Spleen (tissue), 7 donors: ENCODE measurements around the gene UNG.

Source experiments
- POLR2A ChIP-seq, 3 donors: fragments of 450-650 bp; IDR thresholded peaks; one replicate each; pipeline ENCODE4 v1.5.1; 2017; ENCODE audit warnings: antibody characterized with exemption in 3 of 3, mild to moderate bottlenecking in 1 of 3
- TF ChIP-seq, protein P1 (sequence below), 11 experiments: fragments of 200-600 bp in 7 of 11; fragments of 450-650 bp in 4 of 11; sonication (generic) in 4 of 11; IDR thresholded peaks in 8 of 11; conservative IDR thresholded peaks in 3 of 11; 1 replicate in 7 of 11; 2 replicates in 4 of 11; pipeline versions ENCODE4 v1.4.0 to v1.8.0; 2016 to 2021; ENCODE audit warnings: antibody characterized with exemption in 11 of 11, inconsistent platforms in 4 of 11, mild to moderate bottlenecking in 1 of 11
- donor health status: DM: no; HTN: no; CAD: no; lungs with moderate emphysema.
- donor health status: DM: no; HTN: no; CAD: no.
- donor health status: DM: no; HTN: no; CAD: no.

GRCh38 chr12:109130297-109131153, 33.1 kb downstream of the UNG start:
- TF ChIP-seq, protein P1, sequence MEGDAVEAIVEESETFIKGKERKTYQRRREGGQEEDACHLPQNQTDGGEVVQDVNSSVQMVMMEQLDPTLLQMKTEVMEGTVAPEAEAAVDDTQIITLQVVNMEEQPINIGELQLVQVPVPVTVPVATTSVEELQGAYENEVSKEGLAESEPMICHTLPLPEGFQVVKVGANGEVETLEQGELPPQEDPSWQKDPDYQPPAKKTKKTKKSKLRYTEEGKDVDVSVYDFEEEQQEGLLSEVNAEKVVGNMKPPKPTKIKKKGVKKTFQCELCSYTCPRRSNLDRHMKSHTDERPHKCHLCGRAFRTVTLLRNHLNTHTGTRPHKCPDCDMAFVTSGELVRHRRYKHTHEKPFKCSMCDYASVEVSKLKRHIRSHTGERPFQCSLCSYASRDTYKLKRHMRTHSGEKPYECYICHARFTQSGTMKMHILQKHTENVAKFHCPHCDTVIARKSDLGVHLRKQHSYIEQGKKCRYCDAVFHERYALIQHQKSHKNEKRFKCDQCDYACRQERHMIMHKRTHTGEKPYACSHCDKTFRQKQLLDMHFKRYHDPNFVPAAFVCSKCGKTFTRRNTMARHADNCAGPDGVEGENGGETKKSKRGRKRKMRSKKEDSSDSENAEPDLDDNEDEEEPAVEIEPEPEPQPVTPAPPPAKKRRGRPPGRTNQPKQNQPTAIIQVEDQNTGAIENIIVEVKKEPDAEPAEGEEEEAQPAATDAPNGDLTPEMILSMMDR (IDR thresholded peaks at IDR 0.05 in 8 of 11, conservative IDR thresholded peaks at IDR 0.05 in 3 of 11) = no peak
- no peak for TF ChIP-seq POLR2A (IDR thresholded peaks at IDR 0.05)
